Neural progenitor cell (in vitro differentiated cells): ENCODE results near the gene RBM15. TPM values are rescaled to one million over a fixed set of nuclear protein-coding genes. Genes with fewer than 3 reads are reported as not detected.

Experiments
- DNase-seq: peaks from one replicate; pipeline ENCODE4 v3.0.0-alpha.2; 2016; ENCODE audit warnings: low spot score
- H2AFZ ChIP-seq: fragments of 200-600 bp; sonication (generic); replicated peaks from 2 replicates; pipeline ENCODE4 v1.6.1; 2016; ENCODE audit warnings: antibody characterized with exemption
- H3F3A ChIP-seq: fragments of 200-600 bp; sonication (generic); 2 replicates; pipeline ENCODE4 v1.6.1; 2016; ENCODE audit warnings: antibody characterized with exemption, low read depth
- H3K27ac ChIP-seq: fragments of 200-600 bp; sonication (generic); 2 replicates; pipeline ENCODE4 v1.5.1; 2016; ENCODE audit warnings: mild to moderate bottlenecking
- H3K27me3 ChIP-seq: fragments of 200-600 bp; sonication (generic); 2 replicates; pipeline ENCODE4 v1.6.1; 2016; ENCODE audit warnings: mild to moderate bottlenecking, moderate library complexity
- H3K36me3 ChIP-seq: fragments of 200-600 bp; sonication (generic); 2 replicates; pipeline ENCODE4 v1.5.1; 2016
- H3K4me1 ChIP-seq: fragments of 200-600 bp; sonication (generic); 2 replicates; pipeline ENCODE4 v1.6.1; 2016; ENCODE audit warnings: mixed run types
- H3K4me2 ChIP-seq: fragments of 200-600 bp; sonication (generic); 2 replicates; pipeline ENCODE4 v1.6.1; 2016
- H3K4me3 ChIP-seq: fragments of 200-600 bp; sonication (generic); 2 replicates; pipeline ENCODE4 v1.5.1; 2016
- H3K79me2 ChIP-seq: fragments of 200-600 bp; sonication (generic); 2 replicates; pipeline ENCODE4 v1.6.1; 2016; ENCODE audit warnings: low read depth
- H3K9ac ChIP-seq: fragments of 200-600 bp; sonication (generic); 2 replicates; pipeline ENCODE4 v1.6.1; 2016
- H3K9me3 ChIP-seq: fragments of 200-600 bp; sonication (generic); 2 replicates; pipeline ENCODE4 v1.5.1; 2016; ENCODE audit warnings: low read depth
- H4K20me1 ChIP-seq: fragments of 200-600 bp; sonication (generic); 2 replicates; pipeline ENCODE4 v1.6.1; 2016; ENCODE audit warnings: low read depth
- H3K27ac Mint-ChIP-seq: 3 replicates; pipeline ENCODE4 v1.8.0; 2021; ENCODE audit warnings: mixed read lengths
- H3K27me3 Mint-ChIP-seq: 2 replicates; pipeline ENCODE4 v1.8.0; 2022; ENCODE audit warnings: low read depth, mild to moderate bottlenecking, inconsistent platforms, moderate library complexity, mixed read lengths; ENCODE audit not compliant: insufficient read depth
- H3K36me3 Mint-ChIP-seq: 3 replicates; pipeline ENCODE4 v1.8.0; 2021; ENCODE audit warnings: mixed read lengths
- H3K4me1 Mint-ChIP-seq: 3 replicates; pipeline ENCODE4 v1.8.0; 2021; ENCODE audit warnings: mixed read lengths
- H3K4me3 Mint-ChIP-seq: 3 replicates; pipeline ENCODE4 v1.8.0; 2021; ENCODE audit warnings: mild to moderate bottlenecking, moderate library complexity, mixed read lengths
- H3K9me3 Mint-ChIP-seq: 3 replicates; pipeline ENCODE4 v1.8.0; 2020; ENCODE audit warnings: mixed read lengths
- CTCF ChIP-seq: fragments of 200-600 bp; sonication (generic); IDR thresholded peaks from 2 replicates; pipeline ENCODE4 v1.5.1; 2017; ENCODE audit warnings: antibody characterized with exemption, mild to moderate bottlenecking
- EZH2 ChIP-seq: fragments of 200-600 bp; sonication (generic); IDR thresholded peaks from 2 replicates; pipeline ENCODE4 v1.6.1; 2017; ENCODE audit warnings: antibody characterized with exemption, mild to moderate bottlenecking, moderate library complexity
- EZH2phosphoT487 ChIP-seq: fragments of 200-600 bp; sonication (generic); IDR thresholded peaks from 2 replicates; pipeline ENCODE4 v1.6.1; 2017; ENCODE audit warnings: antibody characterized with exemption
- total RNA-seq: library from RNA; depleted of rRNA; stranded (reverse); fragments of >200 nt; gene quantifications from 2 replicates; pipeline ENCODE4 v1.2.3, GENCODE V29; 2015; ENCODE audit warnings: low replicate concordance

Gene RBM15
- total RNA-seq, 1 donor from 2014 or later = 66.9 TPM

GRCh38 chr1:110300412-110301085 is 38.6 kb upstream of the RBM15 start:
- DNase-seq = no peak
- TF ChIP-seq EZH2 (no peak), EZH2phosphoT487 (no peak), CTCF (no peak)
- peaks cover 10% of the 10 kb centered on the region for H3K27me3 Mint-ChIP-seq

GRCh38 chr1:110302836-110303235 is 36.3 kb upstream of the RBM15 start:
- no peaks in the 10 kb centered on the region for H4K20me1 ChIP-seq
- H3K4me1 ChIP-seq = no peaks in the 10 kb centered on the region
- no peak overlapping the region for H3K9ac ChIP-seq
- H3K79me2 ChIP-seq = no peaks in the 10 kb centered on the region
- no peak overlapping the region for H3K4me3 ChIP-seq
- Mint-ChIP-seq H3K27ac (no peak overlapping the region), H3K4me1 (no peaks in the 10 kb centered on the region), H3K9me3 (no peaks in the 10 kb centered on the region), H3K4me3 (no peak overlapping the region), H3K27me3 (peaks cover 10% of the 10 kb centered on the region), H3K36me3 (no peaks in the 10 kb centered on the region)
- no peak overlapping the region for H2AFZ ChIP-seq
- no peak for DNase-seq
- no peaks in the 10 kb centered on the region for H3K27me3 ChIP-seq
- H3K27ac ChIP-seq = no peak overlapping the region
- H3K4me2 ChIP-seq = no peak overlapping the region
- no peak for TF ChIP-seq EZH2
- TF ChIP-seq CTCF = no peak
- no peak for TF ChIP-seq EZH2phosphoT487
- no peaks in the 10 kb centered on the region for H3K36me3 ChIP-seq
- H3K9me3 ChIP-seq = no peaks in the 10 kb centered on the region
- no peaks in the 10 kb centered on the region for H3F3A ChIP-seq

More at GRCh38 chr1:110300412-110301085, 38.6 kb upstream of the RBM15 start:
- no peaks in the 10 kb centered on the region for H3K9me3 Mint-ChIP-seq
- H3K27ac Mint-ChIP-seq = no peak overlapping the region
- Histone ChIP-seq H3K4me2 (no peak overlapping the region), H3K27ac (no peak overlapping the region), H3K27me3 (no peaks in the 10 kb centered on the region), H3K36me3 (no peaks in the 10 kb centered on the region), H3F3A (no peaks in the 10 kb centered on the region), H3K4me1 (no peaks in the 10 kb centered on the region), H2AFZ (no peak overlapping the region), H3K9ac (no peak overlapping the region), H4K20me1 (no peaks in the 10 kb centered on the region), H3K4me3 (no peak overlapping the region), H3K79me2 (no peaks in the 10 kb centered on the region), H3K9me3 (no peaks in the 10 kb centered on the region)
- no peak overlapping the region for H3K4me3 Mint-ChIP-seq
- no peaks in the 10 kb centered on the region for H3K4me1 Mint-ChIP-seq
- no peaks in the 10 kb centered on the region for H3K36me3 Mint-ChIP-seq

GRCh38 chr1:110305900-110306420 is 33.2 kb upstream of the RBM15 start:
- no peaks in the 10 kb centered on the region for H3K9me3 Mint-ChIP-seq
- no peak for TF ChIP-seq CTCF
- no peak for TF ChIP-seq EZH2
- no peak for TF ChIP-seq EZH2phosphoT487
- no peak overlapping the region for H3K9ac ChIP-seq
- DNase-seq = no peak
- no peaks in the 10 kb centered on the region for H3K27me3 ChIP-seq
- H3K79me2 ChIP-seq = no peaks in the 10 kb centered on the region
- no peak overlapping the region for H3K4me3 Mint-ChIP-seq
- H3K36me3 Mint-ChIP-seq = no peaks in the 10 kb centered on the region
- H3K27me3 Mint-ChIP-seq = peaks cover 10% of the 10 kb centered on the region
- H4K20me1 ChIP-seq = no peaks in the 10 kb centered on the region
- no peak overlapping the region for H3K27ac ChIP-seq
- no peak overlapping the region for H2AFZ ChIP-seq
- peaks cover 8% of the 10 kb centered on the region for H3K4me1 Mint-ChIP-seq
- H3K27ac Mint-ChIP-seq = no peak overlapping the region
- no peaks in the 10 kb centered on the region for H3F3A ChIP-seq
- no peaks in the 10 kb centered on the region for H3K4me1 ChIP-seq
- H3K9me3 ChIP-seq = no peaks in the 10 kb centered on the region
- H3K4me2 ChIP-seq = no peak overlapping the region
- no peak overlapping the region for H3K4me3 ChIP-seq
- no peaks in the 10 kb centered on the region for H3K36me3 ChIP-seq
